Activated CD4-positive, alpha-beta T cell treated with anti-CD3 and anti-CD28 coated beads, Interleukin-2, amount 50 U/mL, for 4 hours (primary cell): ENCODE measurements around the gene CDK16.
"Not testable (repeated sequence)": the region's sequence is repeated elsewhere in the genome, so short reads cannot be mapped to it uniquely, and the experiment has no call there.

ENCODE experiments used
- DNase-seq, 2 experiments: peaks; one replicate each; pipeline ENCODE4 v3.0.0-alpha.2; 2020

CDK16 gene

DNA sequence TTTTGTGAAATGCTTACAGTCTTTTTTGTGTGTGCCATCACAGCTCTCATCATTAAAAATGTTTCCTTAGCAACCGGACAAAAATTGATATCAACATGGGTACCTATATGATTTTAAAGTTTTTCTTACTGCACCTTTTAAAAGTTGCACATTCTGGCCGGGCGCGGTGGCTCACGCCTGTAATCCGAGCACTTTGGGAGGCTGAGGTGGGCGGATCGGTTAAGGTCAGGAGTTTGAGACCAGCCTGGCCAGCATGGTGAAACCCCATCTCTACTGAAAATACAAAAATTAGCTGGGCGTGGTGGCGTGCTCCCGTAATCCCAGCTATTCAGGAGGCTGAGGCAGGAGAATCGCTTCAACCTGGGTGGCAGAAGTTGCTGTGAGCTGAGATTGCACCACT, 39.1 kb downstream of the CDK16 start:
- not testable (repeated sequence) for DNase-seq

GRCh38 chrX:47264483-47265173, 46.1 kb downstream of the CDK16 start:
- DNase-seq: no peak

- DNase-seq: no peak
These were observed 48.2 kb downstream of the CDK16 start for GRCh38 chrX:47266643-47267042.

- DNase-seq: no peak
These were observed 53.5 kb downstream of the CDK16 start for GRCh38 chrX:47272013-47272408.

GRCh38 chrX:47273011-47273730, 54.7 kb downstream of the CDK16 start:
- DNase-seq: no peak

- no peak for DNase-seq
These were observed 60.2 kb downstream of the CDK16 start for GRCh38 chrX:47278691-47279090.
